ENCODE results near the gene EGFR.

DNA sequence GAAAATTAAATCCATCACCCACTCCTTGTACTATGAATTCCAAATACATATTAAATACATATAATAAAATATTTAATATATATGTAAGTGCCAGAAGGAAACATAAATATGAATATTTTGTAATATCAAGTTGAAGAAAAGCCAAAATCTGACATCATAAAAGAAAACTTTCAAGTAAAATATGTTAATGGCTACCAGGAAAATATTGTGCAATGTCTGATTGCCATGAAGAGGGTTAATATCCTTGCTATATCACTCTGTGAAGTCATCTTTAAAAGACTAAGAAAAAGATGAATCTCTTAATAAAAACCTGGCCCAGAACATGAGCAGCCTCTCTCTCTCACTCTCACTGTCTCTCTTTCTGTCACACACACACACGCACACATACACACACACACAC is 130.2 kb downstream of the EGFR start:
- TF ChIP-seq CTCF (conservative IDR thresholded peaks at IDR 0.05) = no peak
- TF ChIP-seq ZFX (IDR thresholded peaks at IDR 0.05) = no peak

All from C4-2B (cell line).